ENCODE data around the gene SIGLECL1.

- TF ChIP-seq EZH2phosphoT487 (IDR thresholded peaks at IDR 0.05; ENCODE audit: borderline replicate concordance, low read length) (no peak), CTCF (IDR thresholded peaks at IDR 0.05; ENCODE audit: low read depth, low read length, poor library complexity, severe bottlenecking) (no peak)
Measured at GRCh38 chr19:51301266-51301665, 50.4 kb downstream of the SIGLECL1 start.

All from DOHH2 (cell line).